Neural progenitor cell (in vitro differentiated cells): Measurements from ENCODE around the gene AFF2.

Experiments
- EZH2phosphoT487 ChIP-seq: fragments of 200-600 bp; sonication (generic); IDR thresholded peaks from 2 replicates; pipeline ENCODE4 v1.6.1; 2017; ENCODE audit warnings: antibody characterized with exemption
- TF ChIP-seq, protein P1 (sequence below): fragments of 200-600 bp; sonication (generic); IDR thresholded peaks from 2 replicates; pipeline ENCODE4 v1.5.1; 2017; ENCODE audit warnings: antibody characterized with exemption, mild to moderate bottlenecking

DNA sequence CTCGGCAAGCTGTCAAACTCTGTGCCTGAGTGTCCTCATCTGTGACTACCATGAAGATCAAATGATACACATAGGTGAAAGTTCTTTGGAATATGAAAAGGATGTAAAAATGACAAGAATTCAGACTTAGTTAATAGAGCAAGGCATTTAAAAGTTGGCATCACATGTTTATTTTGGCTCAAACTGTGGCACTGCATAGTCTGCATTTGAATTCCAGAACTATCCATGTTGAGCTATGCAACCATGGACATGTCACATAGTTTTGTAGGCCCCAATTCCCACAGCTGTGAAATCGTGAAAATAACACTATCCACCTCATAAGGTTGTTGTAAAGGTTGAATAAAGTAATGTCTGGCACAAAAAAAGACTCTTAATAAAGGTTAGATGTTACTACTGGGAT, 33.9 kb downstream of the AFF2 start:
- TF ChIP-seq, protein P1, sequence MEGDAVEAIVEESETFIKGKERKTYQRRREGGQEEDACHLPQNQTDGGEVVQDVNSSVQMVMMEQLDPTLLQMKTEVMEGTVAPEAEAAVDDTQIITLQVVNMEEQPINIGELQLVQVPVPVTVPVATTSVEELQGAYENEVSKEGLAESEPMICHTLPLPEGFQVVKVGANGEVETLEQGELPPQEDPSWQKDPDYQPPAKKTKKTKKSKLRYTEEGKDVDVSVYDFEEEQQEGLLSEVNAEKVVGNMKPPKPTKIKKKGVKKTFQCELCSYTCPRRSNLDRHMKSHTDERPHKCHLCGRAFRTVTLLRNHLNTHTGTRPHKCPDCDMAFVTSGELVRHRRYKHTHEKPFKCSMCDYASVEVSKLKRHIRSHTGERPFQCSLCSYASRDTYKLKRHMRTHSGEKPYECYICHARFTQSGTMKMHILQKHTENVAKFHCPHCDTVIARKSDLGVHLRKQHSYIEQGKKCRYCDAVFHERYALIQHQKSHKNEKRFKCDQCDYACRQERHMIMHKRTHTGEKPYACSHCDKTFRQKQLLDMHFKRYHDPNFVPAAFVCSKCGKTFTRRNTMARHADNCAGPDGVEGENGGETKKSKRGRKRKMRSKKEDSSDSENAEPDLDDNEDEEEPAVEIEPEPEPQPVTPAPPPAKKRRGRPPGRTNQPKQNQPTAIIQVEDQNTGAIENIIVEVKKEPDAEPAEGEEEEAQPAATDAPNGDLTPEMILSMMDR, result no peak
- TF ChIP-seq EZH2phosphoT487, result no peak
